Measurements from ENCODE around the gene ANXA4. TPM values are rescaled to one million over a fixed set of nuclear protein-coding genes. Genes with fewer than 3 reads are reported as not detected.

Gene ANXA4
- total and polyA plus RNA-seq, 9 donors = 20.2 to 51.1 (median 30.3) TPM

GRCh38 chr2:69837533-69837932 lies 95.6 kb downstream of the ANXA4 start:
- peaks cover 6% of the 10 kb centered on the region for H3K36me3 ChIP-seq (ENCODE audit: control insufficient read depth, insufficient read depth, low read length)
- no peaks in the 10 kb centered on the region for H3K4me1 ChIP-seq (ENCODE audit: control insufficient read depth, insufficient read depth, low read length)
- no peaks in the 10 kb centered on the region for H3K27me3 ChIP-seq (ENCODE audit: control insufficient read depth, insufficient read depth, low read length)
- no peak for DNase-seq
- no peaks in the 10 kb centered on the region for H3K9me3 ChIP-seq (replicated peaks; ENCODE audit: control insufficient read depth, low read depth, low read length)
- H3K27ac ChIP-seq (ENCODE audit: low read length) = no peak overlapping the region
- WGBS (ENCODE audit: insufficient coverage) = no CpG with 5 or more reads among the region's 2 CpGs
- H3K4me3 ChIP-seq (ENCODE audit: low read length) = no peak overlapping the region

- Histone ChIP-seq H3K27me3 (ENCODE audit: control insufficient read depth, insufficient read depth, low read length) (no peaks in the 10 kb centered on the region), H3K9me3 (replicated peaks; ENCODE audit: control insufficient read depth, low read depth, low read length) (no peaks in the 10 kb centered on the region), H3K36me3 (ENCODE audit: control insufficient read depth, insufficient read depth, low read length) (peaks cover 24% of the 10 kb centered on the region), H3K4me1 (ENCODE audit: control insufficient read depth, insufficient read depth, low read length) (no peaks in the 10 kb centered on the region), H3K4me3 (ENCODE audit: low read length) (no peak overlapping the region), H3K27ac (ENCODE audit: low read length) (no peak overlapping the region)
- DNase-seq = no peak
Measured at GRCh38 chr2:69843993-69844392, 102.1 kb downstream of the ANXA4 start.

GRCh38 chr2:69844560-69844959 lies 102.6 kb downstream of the ANXA4 start:
- H3K4me3 ChIP-seq (ENCODE audit: low read length) = no peak overlapping the region
- WGBS (ENCODE audit: insufficient coverage) = 94% methylated on average over 2 of the region's 3 CpGs
- no peaks in the 10 kb centered on the region for H3K27me3 ChIP-seq (ENCODE audit: control insufficient read depth, insufficient read depth, low read length)
- no peaks in the 10 kb centered on the region for H3K4me1 ChIP-seq (ENCODE audit: control insufficient read depth, insufficient read depth, low read length)
- H3K36me3 ChIP-seq (ENCODE audit: control insufficient read depth, insufficient read depth, low read length) = peaks cover 24% of the 10 kb centered on the region
- H3K27ac ChIP-seq (ENCODE audit: low read length) = no peak overlapping the region
- DNase-seq = no peak
- no peaks in the 10 kb centered on the region for H3K9me3 ChIP-seq (replicated peaks; ENCODE audit: control insufficient read depth, low read depth, low read length)

- Histone ChIP-seq H3K9me3 (replicated peaks; ENCODE audit: control insufficient read depth, low read depth, low read length) (no peaks in the 10 kb centered on the region), H3K27ac (ENCODE audit: low read length) (no peak overlapping the region), H3K4me3 (ENCODE audit: low read length) (no peak overlapping the region), H3K4me1 (ENCODE audit: control insufficient read depth, insufficient read depth, low read length) (no peaks in the 10 kb centered on the region), H3K27me3 (ENCODE audit: control insufficient read depth, insufficient read depth, low read length) (no peaks in the 10 kb centered on the region), H3K36me3 (ENCODE audit: control insufficient read depth, insufficient read depth, low read length) (peaks cover 24% of the 10 kb centered on the region)
- DNase-seq = no peak
- WGBS (ENCODE audit: insufficient coverage) = 100% methylated on average over 1 of the region's 9 CpGs
Measured at GRCh38 chr2:69846182-69847067, 104.5 kb downstream of the ANXA4 start.

- WGBS (ENCODE audit: insufficient coverage) = no CpG with 5 or more reads among the region's 5 CpGs
Measured at GRCh38 chr2:69847068-69847828, 105.3 kb downstream of the ANXA4 start.

GRCh38 chr2:69848186-69848790 lies 106.4 kb downstream of the ANXA4 start:
- Histone ChIP-seq H3K27me3 (ENCODE audit: control insufficient read depth, insufficient read depth, low read length) (no peaks in the 10 kb centered on the region), H3K36me3 (ENCODE audit: control insufficient read depth, insufficient read depth, low read length) (peaks cover 23% of the 10 kb centered on the region), H3K4me1 (ENCODE audit: control insufficient read depth, insufficient read depth, low read length) (no peaks in the 10 kb centered on the region), H3K4me3 (ENCODE audit: low read length) (no peak overlapping the region), H3K9me3 (replicated peaks; ENCODE audit: control insufficient read depth, low read depth, low read length) (no peaks in the 10 kb centered on the region), H3K27ac (ENCODE audit: low read length) (no peak overlapping the region)
- DNase-seq = no peak
- no CpG with 5 or more reads among the region's 7 CpGs for WGBS (ENCODE audit: insufficient coverage)

More at GRCh38 chr2:69847068-69847828, 105.3 kb downstream of the ANXA4 start:
- DNase-seq = no peak
- H3K27me3 ChIP-seq (ENCODE audit: control insufficient read depth, insufficient read depth, low read length) = no peaks in the 10 kb centered on the region
- H3K4me3 ChIP-seq (ENCODE audit: low read length) = no peak overlapping the region
- H3K27ac ChIP-seq (ENCODE audit: low read length) = no peak overlapping the region
- no peaks in the 10 kb centered on the region for H3K4me1 ChIP-seq (ENCODE audit: control insufficient read depth, insufficient read depth, low read length)
- H3K36me3 ChIP-seq (ENCODE audit: control insufficient read depth, insufficient read depth, low read length) = peaks cover 24% of the 10 kb centered on the region
- H3K9me3 ChIP-seq (replicated peaks; ENCODE audit: control insufficient read depth, low read depth, low read length) = no peaks in the 10 kb centered on the region

GRCh38 chr2:69858261-69858660 lies 116.3 kb downstream of the ANXA4 start:
- no CpG with 5 or more reads among the region's 2 CpGs for WGBS (ENCODE audit: insufficient coverage)
- Histone ChIP-seq H3K4me1 (ENCODE audit: control insufficient read depth, insufficient read depth, low read length) (no peaks in the 10 kb centered on the region), H3K9me3 (replicated peaks; ENCODE audit: control insufficient read depth, low read depth, low read length) (no peaks in the 10 kb centered on the region), H3K27me3 (ENCODE audit: control insufficient read depth, insufficient read depth, low read length) (no peaks in the 10 kb centered on the region), H3K36me3 (ENCODE audit: control insufficient read depth, insufficient read depth, low read length) (peaks cover 2% of the 10 kb centered on the region), H3K4me3 (ENCODE audit: low read length) (no peak overlapping the region), H3K27ac (ENCODE audit: low read length) (no peak overlapping the region)
- DNase-seq = peak; percentile 55

GRCh38 chr2:69863298-69863697 lies 121.4 kb downstream of the ANXA4 start:
- Histone ChIP-seq H3K4me3 (ENCODE audit: low read length) (no peak overlapping the region), H3K27me3 (ENCODE audit: control insufficient read depth, insufficient read depth, low read length) (no peaks in the 10 kb centered on the region), H3K9me3 (replicated peaks; ENCODE audit: control insufficient read depth, low read depth, low read length) (no peaks in the 10 kb centered on the region), H3K4me1 (ENCODE audit: control insufficient read depth, insufficient read depth, low read length) (no peaks in the 10 kb centered on the region), H3K36me3 (ENCODE audit: control insufficient read depth, insufficient read depth, low read length) (peaks cover 30% of the 10 kb centered on the region), H3K27ac (ENCODE audit: low read length) (no peak overlapping the region)
- WGBS (ENCODE audit: insufficient coverage) = no CpG with 5 or more reads among the region's 1 CpG
- no peak for DNase-seq
